Right ventricle myocardium inferior (tissue), 1 donor: ENCODE data around the gene WDSUB1. TPM values are rescaled to one million over a fixed set of nuclear protein-coding genes. Genes with fewer than 3 reads are reported as not detected.

ENCODE experiments used
- microRNA-seq: library from miRNA; unstranded; fragments of <30 nt; microRNA quantifications from one replicate; pipeline ENCODE4 v1.2.0, GENCODE V29; 2020
- total RNA-seq: library from RNA; stranded (reverse); fragmentation: NEBNext Ultra II Directional; extraction: Animal tissue kit (Norgen Biotek cat#: 25700); gene quantifications from one replicate; pipeline ENCODE4 v1.2.1, GENCODE V29; 2021
- donor health status: DM: no; HTN: yes; CAD: no; lungs with severe emphysema.

WDSUB1 gene
- total RNA-seq, 1 donor from 2014 or later = 10.1 TPM

Small RNAs within 50 kb of the gene (microRNA-seq; reads per million reads assigned to microRNA genes)
- gene MIR6888 = not detected
